ELF-1 (cell line): Measurements from ENCODE around the gene TRIM51G.
"Not testable (repeated sequence)": the region's sequence is repeated elsewhere in the genome, so short reads cannot be mapped to it uniquely, and the experiment has no call there.

Source experiments
- DNase-seq: peaks from one replicate; pipeline ENCODE4 v3.0.0-alpha.2; 2016; ENCODE audit warnings: low read depth, low spot score

Gene TRIM51G, protein sequence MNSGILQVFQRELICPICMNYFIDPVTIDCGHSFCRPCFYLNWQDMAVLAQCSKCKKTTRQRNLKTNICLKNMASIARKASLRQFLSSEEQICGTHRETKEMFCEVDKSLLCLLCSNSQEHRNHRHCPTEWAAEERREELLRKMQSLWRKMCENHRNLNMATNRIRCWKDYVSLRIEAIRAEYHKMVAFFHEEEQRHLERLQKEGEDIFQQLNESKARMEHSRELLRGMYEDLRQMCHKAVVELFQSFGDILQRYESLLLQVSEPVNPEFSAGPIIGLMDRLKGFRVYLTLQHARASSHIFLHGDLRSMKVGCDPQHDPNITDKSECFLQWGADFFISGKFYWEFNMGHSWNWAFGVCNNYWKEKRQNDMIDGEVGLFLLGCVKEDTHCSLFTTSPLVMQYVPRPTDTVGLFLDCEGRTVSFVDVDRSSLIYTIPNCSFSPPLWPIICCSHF

GRCh38 chr11:48983785-48984184 lies at the start of gene TRIM51G:
Gene TRIM51G (minus strand): TSS chr11:48983885. CDS start chr11:48981695, 2,190 bp downstream.
- DNase-seq, result not testable (repeated sequence)

GRCh38 chr11:49028523-49028922 lies 44.8 kb upstream of the TRIM51G start, which contains the start of gene TRIM49B:
Gene TRIM49B (plus strand): TSS chr11:49028823. CDS start chr11:49031600, 2,777 bp downstream.
- not testable (repeated sequence) for DNase-seq

- not testable (repeated sequence) for DNase-seq
These were observed 15.1 kb downstream of the TRIM51G start for GRCh38 chr11:48968592-48968991.

- DNase-seq, result not testable (repeated sequence)
These were observed 28.2 kb downstream of the TRIM51G start for GRCh38 chr11:48955315-48956049.

GRCh38 chr11:48945796-48946195 lies 37.9 kb downstream of the TRIM51G start:
- not testable (repeated sequence) for DNase-seq
